Ramos (cell line): ENCODE data around the gene SND1.

Source experiments
- in situ Hi-C: fragments of 300-500 bp; cut with MboI; formaldehyde crosslinking; loops from one replicate; pipeline ENCODE4 v1.14.3; 2022; ENCODE audit warnings: low sequenced_read_pairs; ENCODE audit not compliant: unreplicated experiment

The SND1 gene

GRCh38 chr7:127913686-127914085 is 261.7 kb downstream of the SND1 start:
- in situ Hi-C loops, result no loop called here

GRCh38 chr7:127914693-127915092 is 262.7 kb downstream of the SND1 start:
- in situ Hi-C loops, result no loop called here

GRCh38 chr7:127916735-127917134 is 264.7 kb downstream of the SND1 start:
- in situ Hi-C loops, result no loop called here

GRCh38 chr7:127918130-127918529 is 266.1 kb downstream of the SND1 start:
- in situ Hi-C loops, result no loop called here

GRCh38 chr7:127920787-127921438 is 268.9 kb downstream of the SND1 start:
- in situ Hi-C loops, result no loop called here

- in situ Hi-C loops, result no loop called here
Measured at GRCh38 chr7:127922656-127923055, 270.7 kb downstream of the SND1 start.

- in situ Hi-C loops, result no loop called here
Measured at GRCh38 chr7:127924874-127925273, 272.9 kb downstream of the SND1 start.

GRCh38 chr7:127927348-127927696 is 275.3 kb downstream of the SND1 start:
- in situ Hi-C loops, result no loop called here

GRCh38 chr7:127928222-127928621 is 276.2 kb downstream of the SND1 start:
- in situ Hi-C loops, result no loop called here

- in situ Hi-C loops, result no loop called here
Measured at GRCh38 chr7:127928852-127929251, 276.9 kb downstream of the SND1 start.

GRCh38 chr7:127930341-127931328 is 278.6 kb downstream of the SND1 start:
- in situ Hi-C loops, result no loop called here

GRCh38 chr7:127932076-127932475 is 280.1 kb downstream of the SND1 start:
- in situ Hi-C loops, result no loop called here

GRCh38 chr7:127932496-127932895 is 280.5 kb downstream of the SND1 start:
- in situ Hi-C loops, result no loop called here

GRCh38 chr7:127933146-127933545 is 281.2 kb downstream of the SND1 start:
- in situ Hi-C loops, result no loop called here

- in situ Hi-C loops, result no loop called here
Measured at GRCh38 chr7:127934711-127935110, 282.7 kb downstream of the SND1 start.

- in situ Hi-C loops, result no loop called here
Measured at GRCh38 chr7:127935847-127936376, 283.9 kb downstream of the SND1 start.

GRCh38 chr7:127937066-127937680 is 285.2 kb downstream of the SND1 start:
- in situ Hi-C loops, result no loop called here

- in situ Hi-C loops, result no loop called here
Measured at GRCh38 chr7:127938588-127938987, 286.6 kb downstream of the SND1 start.

GRCh38 chr7:127940381-127941160 is 288.6 kb downstream of the SND1 start:
- in situ Hi-C loops, result no loop called here
